ENCODE measurements around the gene KCNQ1OT1.

The KCNQ1OT1 gene

DNA sequence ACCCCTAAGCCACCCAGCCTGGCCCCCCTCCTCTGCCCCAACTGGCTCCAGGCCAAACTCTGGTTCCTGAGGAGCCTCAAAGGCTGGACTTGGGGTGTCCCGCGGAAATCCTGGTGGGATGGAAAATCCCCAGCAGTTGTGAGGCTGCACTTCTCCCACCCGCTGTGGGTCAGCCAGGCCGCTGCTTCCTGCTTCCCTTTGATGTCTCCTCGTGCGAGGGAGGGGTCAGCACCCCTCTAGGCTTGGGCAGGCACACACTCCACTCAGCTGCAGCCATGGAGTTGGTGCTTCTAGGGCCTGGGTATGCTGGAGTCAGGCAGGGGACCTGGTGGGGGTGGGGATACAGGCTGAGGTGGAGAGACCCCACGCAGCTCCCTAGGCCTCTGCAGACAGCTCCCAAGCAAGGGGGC lies 12.0 kb downstream of the KCNQ1OT1 start:
- DNase-seq (ENCODE audit: low read depth in 2 of 2), result no peak

DNA sequence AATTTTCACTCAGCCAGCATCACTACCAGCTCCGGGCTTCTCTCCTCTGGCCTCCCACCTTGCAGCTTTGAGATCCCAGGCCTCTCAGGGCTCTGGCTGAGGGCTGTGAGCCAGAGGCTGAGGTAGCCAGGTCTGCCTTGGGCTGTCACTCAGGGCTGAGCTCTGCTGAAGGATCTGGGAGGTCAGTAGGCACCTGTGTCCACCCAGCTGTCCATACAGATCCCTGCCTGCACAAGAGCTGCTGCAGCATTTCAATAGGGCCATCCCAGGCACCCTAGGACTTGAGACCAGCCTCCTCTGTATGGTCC lies 12.6 kb downstream of the KCNQ1OT1 start:
- DNase-seq (ENCODE audit: low read depth in 2 of 2), result no peak

GRCh38 chr11:2686360-2687222 lies 13.2 kb downstream of the KCNQ1OT1 start:
- no peak for DNase-seq (ENCODE audit: low read depth in 2 of 2)

DNA sequence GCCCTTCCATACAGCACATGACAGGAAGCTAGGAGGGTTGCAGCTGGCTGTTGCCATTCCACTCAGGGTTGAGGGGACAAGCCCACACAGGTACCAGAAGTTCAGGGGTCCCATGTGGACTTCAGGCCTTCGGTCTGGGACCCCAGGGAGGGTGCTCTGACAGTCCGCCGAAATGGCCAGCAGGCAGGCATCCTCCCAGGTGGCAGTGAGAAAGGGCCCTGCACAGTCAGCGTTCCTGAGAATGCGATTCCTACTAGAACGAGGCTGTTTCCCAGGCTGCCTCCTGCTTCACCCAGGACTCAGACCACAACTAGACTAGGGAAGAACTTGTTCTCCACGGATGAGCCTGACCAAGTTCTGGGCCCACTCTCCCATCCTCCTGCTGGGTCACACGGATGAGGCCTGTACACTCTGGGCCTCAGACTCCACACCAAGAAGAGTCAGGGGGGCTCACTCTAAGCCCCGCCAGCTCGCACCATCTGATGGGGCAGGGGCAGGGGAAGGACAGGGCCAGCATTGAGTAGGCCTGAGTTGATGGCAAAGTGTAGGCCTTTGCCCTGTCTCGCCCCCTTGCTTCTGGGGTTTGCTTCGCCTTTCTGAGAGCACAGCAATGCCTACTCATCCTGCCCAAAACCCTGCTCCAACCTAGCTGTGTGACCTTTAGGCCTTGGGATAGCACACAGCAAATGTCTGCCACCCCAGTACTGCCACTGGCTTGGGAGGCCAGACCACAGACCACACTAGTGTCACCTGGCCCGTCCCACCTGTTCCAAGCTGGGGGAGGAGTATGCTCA lies 14.0 kb downstream of the KCNQ1OT1 start:
- DNase-seq (ENCODE audit: low read depth in 2 of 2), result no peak

DNA sequence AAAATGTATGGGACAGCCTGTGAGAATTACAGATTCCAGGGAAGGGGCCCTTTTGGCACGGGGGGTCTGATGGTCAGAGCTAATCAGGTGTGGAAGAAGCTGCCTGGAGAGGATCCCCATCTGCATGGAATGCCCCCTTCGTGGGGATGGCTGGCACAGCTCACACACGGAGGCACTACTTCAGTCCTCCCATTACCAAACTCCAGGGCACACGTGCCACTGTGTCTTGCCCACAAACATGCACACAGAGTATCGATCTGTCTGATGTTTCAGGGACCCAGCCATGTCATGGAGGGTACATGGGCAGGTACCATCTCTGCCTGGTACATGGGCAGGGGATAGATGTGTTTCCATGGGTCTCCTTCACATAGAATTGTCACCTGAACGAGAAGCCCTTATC lies 14.7 kb downstream of the KCNQ1OT1 start:
- DNase-seq (ENCODE audit: low read depth in 2 of 2), result no peak

DNA sequence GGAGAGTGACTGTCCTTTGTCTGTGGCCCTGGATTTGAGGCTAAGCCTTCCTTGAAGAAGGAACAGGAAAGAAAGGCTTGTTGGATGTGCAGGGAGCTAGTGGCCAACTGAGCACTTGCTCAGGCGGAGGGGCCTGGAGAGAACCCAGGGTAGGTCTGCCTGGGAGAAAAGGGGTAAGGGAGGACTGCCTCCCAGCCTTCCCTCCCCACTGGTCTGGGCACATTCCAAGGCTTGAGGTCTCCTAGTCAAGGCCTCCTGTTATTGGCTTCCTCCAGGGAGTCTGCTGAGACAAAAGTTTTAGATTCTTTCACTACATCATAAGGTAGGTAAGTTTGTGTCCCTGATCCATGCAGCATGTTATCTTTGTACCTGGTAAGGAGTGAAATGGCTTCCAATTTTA lies 15.2 kb downstream of the KCNQ1OT1 start:
- DNase-seq (ENCODE audit: low read depth in 2 of 2), result no peak

DNA sequence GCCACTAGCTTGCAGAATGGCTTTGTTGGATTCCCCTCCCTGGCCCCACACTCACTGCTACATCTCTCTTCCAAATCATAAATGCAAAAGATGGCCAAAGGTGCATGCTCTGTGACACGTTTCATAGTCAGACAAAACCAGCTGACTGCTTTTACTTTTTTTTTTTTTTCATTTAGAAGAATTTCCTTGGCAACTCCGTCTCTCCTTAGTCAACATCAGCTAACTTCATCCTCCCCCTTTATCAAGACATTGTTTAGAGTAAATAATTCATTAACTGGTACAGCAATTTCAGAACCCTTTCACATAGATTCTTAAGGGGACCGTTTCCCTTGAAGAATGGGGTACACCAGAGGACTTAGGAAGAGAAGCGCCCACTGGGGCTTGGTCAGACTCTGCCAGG lies 16.0 kb downstream of the KCNQ1OT1 start:
- no peak for DNase-seq (ENCODE audit: low read depth in 2 of 2)

DNA sequence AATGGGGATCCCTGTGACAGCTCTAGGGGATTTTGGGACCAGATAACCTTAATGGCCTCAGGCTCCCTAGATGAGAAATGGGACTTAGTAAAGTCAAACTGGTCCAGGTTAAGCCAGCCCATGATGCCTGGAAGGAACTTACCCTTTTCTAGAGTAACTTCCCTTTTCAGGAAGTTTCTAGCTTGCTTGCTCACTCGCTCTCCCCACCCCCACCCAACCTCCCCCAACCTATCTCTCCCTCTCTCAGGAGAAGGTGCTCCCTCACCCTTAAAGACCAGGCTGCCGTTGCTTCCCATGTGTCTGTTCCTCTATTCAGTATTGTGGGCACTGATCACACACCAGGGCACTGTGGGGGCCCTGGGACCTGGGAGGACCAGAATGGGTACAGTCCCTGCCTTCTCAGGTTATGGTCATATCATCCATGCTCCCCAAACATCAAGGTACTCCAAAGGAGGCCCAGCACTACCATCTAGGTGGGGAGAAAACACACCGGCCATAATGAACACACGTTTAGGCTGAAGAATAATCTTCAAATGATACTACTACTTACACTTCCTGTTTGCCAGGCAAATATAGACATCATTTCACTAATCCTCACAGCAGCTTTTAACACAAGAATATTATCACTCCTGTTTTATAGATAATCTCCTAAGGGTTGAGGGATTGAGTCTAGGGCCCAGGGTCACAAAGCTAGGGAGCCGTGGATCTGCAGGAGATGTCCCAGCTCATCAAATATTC lies 18.2 kb downstream of the KCNQ1OT1 start:
- DNase-seq (ENCODE audit: low read depth in 2 of 2), result no peak

DNA sequence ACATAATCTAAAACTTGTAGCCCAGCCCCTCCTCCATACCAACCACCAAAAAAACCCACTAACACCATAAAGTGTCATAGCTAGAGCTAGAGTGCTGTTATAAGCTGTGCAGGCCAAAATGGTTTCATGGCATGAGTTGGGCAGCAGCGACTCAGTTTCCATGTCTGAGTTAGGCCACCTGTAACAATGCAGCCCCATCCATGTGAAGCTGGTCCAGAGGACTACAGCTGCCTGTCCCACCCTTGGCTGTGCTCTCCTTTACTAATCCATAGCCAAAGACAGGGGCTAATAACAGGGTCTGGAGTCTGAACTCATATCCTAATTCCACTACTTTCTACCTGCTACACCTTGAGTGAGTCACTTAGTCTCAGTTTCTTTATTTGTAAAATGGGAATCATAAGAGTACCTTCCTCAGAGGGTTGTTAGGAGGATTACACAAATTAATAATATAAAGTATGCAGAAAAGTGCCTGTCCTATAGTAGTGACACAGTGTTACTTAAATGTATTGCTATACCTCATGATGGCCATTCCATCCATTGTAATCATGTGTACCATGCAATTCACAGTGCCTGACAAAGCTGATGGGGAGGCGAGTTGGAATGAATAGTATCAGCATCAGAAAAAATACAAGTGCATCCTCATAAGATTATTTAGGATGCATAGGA lies 20.6 kb downstream of the KCNQ1OT1 start:
- no peak for DNase-seq (ENCODE audit: low read depth in 2 of 2)

DNA sequence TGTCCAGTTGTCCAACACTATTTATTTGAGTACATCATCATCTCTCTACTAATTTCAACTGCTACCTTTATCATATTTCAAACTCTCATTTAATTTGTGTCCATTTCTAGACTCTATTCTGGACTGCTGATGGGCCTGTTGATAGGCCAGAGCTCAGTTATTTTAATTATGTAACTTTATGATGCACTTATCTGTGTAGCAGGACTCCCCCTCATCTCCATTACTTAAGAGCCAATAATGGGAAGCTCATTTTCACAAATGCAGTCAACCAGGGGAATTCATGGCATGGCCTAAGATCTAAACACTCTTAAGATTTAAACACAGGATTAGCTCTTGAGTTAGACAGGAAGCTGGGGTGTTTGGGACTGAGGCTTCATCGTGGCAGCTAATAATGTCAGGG lies 21.4 kb downstream of the KCNQ1OT1 start:
- no peak for DNase-seq (ENCODE audit: low read depth in 2 of 2)

GRCh38 chr11:2677127-2677526 lies 22.7 kb downstream of the KCNQ1OT1 start:
- DNase-seq (ENCODE audit: low read depth in 2 of 2), result no peak

GRCh38 chr11:2675540-2675939 lies 24.3 kb downstream of the KCNQ1OT1 start:
- no peak for DNase-seq (ENCODE audit: low read depth in 2 of 2)

GRCh38 chr11:2674658-2675131 lies 25.1 kb downstream of the KCNQ1OT1 start:
- no peak for DNase-seq (ENCODE audit: low read depth in 2 of 2)

GRCh38 chr11:2673871-2674471 lies 25.8 kb downstream of the KCNQ1OT1 start:
- DNase-seq (ENCODE audit: low read depth in 2 of 2), result no peak

- no peak for DNase-seq (ENCODE audit: low read depth in 2 of 2)
These were observed 26.6 kb downstream of the KCNQ1OT1 start for GRCh38 chr11:2673250-2673610.

GRCh38 chr11:2672553-2673249 lies 27.1 kb downstream of the KCNQ1OT1 start:
- DNase-seq (ENCODE audit: low read depth in 2 of 2), result no peak

DNA sequence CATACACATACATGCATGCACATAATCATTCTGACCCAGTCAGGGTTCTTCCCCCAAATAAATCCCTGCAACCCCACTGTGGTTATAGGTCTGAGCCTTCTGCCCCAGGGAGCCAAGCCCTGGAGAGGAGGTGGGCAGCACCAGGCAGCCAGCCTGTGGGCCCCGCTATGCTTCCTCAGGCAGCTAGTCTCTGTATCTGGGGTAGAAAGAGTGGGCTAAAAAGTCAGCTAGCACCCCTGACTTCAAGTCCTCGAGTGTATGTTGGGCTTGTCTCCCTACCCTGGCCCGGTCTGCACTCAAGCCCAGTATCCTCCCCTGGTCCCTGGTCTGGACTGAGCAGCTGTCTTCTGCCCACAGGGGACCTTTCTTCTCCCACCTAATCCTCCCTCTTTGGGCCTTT lies 28.0 kb downstream of the KCNQ1OT1 start:
- DNase-seq (ENCODE audit: low read depth in 2 of 2), result no peak

DNA sequence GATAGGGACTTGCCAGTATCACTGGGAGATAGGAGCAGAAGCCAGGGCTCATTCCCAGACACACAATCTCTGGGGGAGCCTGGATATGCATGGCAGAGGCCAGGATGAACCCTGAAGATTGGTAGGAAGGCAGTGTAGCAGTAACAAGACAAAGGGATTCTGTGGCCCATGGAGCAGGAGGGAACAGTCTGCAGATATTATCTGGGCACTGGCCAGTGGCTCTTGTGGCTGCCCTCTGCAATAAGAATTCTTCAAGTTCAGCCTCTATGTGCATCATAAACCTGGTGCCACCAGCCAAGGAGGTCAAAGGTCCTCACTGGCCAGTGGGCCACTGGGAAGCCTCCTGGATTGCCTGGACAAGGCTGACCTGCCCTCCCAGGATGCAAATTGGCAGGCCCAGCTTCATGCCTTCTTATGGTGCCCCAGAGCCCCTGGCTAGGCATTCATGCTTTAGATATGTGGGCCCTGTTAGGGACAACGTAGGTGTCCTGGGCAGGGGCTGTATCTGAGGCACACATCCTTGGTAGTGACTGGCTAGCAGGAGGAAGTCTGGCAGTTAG lies 29.2 kb downstream of the KCNQ1OT1 start:
- DNase-seq (ENCODE audit: low read depth in 2 of 2), result no peak

DNA sequence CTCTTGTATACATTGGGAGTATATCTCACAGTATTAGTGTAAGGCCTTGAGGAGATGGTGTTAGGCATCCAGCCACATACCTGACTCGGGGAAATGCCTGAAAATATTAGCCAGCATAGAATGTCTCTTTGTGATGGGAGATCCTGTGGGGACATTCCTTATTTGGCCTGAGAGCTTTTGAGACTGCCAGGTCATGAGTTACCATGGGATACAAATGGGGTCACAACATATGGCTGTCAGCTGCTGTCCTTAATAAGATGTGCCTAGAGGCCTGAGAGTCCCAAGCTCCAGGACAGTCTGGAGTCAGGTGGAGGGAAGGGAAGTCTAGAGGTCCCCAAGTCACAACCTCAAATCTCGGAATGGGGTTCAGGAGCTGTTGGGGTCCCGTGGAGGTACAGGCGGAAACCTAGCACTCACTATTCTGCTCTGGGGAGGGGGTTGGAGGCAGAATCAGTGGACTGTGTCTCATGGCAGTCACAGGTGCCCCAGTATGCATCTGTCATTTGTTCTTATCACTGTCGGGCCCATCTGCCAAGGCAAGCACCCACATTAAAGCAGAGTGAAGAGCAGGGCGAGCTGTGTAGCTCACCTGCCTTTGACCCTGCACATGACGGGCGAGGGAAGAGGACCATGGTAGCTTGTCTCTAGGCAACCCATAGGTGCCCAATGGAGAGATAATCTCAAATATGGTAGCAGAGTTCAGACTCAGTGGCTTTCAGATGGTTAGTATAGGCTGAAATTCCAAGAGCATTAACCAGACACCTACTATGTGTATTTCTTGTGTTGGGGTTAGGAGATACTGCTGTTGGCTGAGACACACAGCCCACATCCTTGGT lies 29.9 kb downstream of the KCNQ1OT1 start:
- DNase-seq (ENCODE audit: low read depth in 2 of 2), result no peak

DNA sequence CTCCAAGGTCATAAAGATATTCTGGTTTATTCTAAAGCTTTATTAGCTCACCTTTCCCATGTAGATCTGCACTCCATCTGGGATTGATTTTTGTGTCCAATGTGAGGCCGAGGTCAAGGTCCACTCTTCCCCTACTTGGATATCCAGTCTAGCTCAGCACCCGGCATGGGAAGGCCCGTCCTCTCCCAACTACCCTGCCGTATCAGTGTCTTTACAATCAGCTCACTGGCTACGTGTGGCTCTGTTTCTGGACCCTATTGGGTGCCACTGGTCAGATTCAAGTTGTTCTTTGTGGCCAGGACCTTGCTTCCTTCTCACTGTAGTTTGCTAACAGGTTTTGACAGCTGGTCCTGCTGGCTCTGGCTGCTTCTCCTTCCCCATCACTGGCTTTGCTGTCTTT lies 30.9 kb downstream of the KCNQ1OT1 start:
- DNase-seq (ENCODE audit: low read depth in 2 of 2), result no peak

Data from stimulated activated CD8-positive, alpha-beta memory T cell treated with anti-CD3 and anti-CD28 coated beads, Interleukin-15, amount 100 ng/mL, for 48 hours (primary cell).